Measurements from ENCODE around the gene PDE6B.
A peak's percentile ranks its signal among the peaks of the same experiment; 100 is the strongest.

PDE6B gene

DNA sequence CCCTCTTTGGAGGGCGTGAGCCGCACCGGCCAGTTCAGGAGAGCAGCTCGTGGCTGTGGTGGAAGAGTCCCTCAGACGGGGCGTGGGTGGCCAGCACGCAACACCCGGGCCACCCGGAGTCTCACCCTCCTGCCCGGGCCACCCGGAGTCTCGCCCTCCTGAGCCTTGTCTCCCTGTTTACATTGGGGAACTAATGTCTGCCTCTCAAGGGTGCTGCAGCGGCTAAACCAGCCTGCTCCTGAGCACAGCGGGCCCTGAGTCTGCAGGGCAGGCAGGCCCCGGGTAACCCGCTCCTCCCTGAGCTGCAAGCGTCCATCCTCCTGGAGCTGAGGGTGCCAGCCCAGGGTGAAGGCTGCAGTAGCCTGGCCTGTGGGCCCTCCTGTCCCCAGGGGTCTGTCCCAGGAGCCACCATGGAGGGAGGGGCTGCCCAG, 3.0 kb downstream of the PDE6B start:
- H3K27me3 ChIP-seq (ENCODE audit: insufficient read depth, low read depth, severe bottlenecking) = no peaks in the 10 kb centered on the region
- peaks cover 28% of the 10 kb centered on the region for H3K36me3 ChIP-seq
- DNase-seq = no peak
- no peak overlapping the region for H3K4me3 ChIP-seq (ENCODE audit: low read depth, low read length)
- TF ChIP-seq, protein P1, sequence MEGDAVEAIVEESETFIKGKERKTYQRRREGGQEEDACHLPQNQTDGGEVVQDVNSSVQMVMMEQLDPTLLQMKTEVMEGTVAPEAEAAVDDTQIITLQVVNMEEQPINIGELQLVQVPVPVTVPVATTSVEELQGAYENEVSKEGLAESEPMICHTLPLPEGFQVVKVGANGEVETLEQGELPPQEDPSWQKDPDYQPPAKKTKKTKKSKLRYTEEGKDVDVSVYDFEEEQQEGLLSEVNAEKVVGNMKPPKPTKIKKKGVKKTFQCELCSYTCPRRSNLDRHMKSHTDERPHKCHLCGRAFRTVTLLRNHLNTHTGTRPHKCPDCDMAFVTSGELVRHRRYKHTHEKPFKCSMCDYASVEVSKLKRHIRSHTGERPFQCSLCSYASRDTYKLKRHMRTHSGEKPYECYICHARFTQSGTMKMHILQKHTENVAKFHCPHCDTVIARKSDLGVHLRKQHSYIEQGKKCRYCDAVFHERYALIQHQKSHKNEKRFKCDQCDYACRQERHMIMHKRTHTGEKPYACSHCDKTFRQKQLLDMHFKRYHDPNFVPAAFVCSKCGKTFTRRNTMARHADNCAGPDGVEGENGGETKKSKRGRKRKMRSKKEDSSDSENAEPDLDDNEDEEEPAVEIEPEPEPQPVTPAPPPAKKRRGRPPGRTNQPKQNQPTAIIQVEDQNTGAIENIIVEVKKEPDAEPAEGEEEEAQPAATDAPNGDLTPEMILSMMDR (IDR thresholded peaks at IDR 0.05; ENCODE audit: low read depth, low read length) = no peak
- peaks cover 7% of the 10 kb centered on the region for H3K9me3 ChIP-seq (ENCODE audit: severe bottlenecking)
- peak overlapping the region; percentile 89 for H3K27ac ChIP-seq

DNA sequence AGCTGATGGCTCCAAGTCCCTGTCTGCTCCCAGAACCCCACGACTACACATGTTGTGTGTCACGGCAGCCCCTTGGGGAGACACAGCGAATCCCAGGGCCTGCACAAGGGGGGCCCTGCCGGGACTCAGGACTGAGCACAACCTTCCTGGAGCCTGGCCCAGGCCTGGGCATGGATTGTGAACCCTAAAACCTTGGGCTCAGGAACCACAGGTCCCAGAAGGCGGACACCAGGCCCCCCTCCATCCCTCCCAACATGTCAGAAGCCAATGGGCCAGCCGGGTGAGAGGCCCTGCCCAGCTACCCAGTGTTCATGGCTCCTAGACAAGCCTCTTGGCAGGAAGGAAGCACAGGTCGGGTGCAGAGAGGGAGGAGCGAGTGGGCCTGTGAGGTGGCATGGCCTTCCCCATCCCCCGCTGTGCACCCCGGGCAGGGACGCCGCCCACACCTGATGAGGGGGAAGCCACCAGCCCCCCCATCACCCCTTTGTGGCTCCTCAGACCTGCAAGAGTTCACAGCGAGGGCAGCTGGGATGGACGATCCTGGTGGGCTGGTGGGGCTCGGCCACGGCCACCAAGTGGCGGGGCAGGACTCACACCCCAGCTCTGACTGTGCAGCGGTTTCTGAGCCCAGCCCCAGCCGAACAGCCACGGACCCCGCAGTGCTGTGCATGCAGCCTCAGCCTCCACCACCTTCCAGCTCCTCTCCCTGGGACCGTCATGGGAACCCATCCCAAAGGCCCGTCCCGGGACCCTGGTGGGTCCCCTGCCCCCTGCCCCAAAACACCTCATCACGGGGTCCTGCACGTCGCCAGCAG, 3.7 kb downstream of the PDE6B start:
- no peak for DNase-seq
- no peaks in the 10 kb centered on the region for H3K27me3 ChIP-seq (ENCODE audit: insufficient read depth, low read depth, severe bottlenecking)
- H3K36me3 ChIP-seq = peaks cover 28% of the 10 kb centered on the region
- H3K27ac ChIP-seq = peak overlapping the region; percentile 89
- H3K9me3 ChIP-seq (ENCODE audit: severe bottlenecking) = peaks cover 7% of the 10 kb centered on the region
- no peak overlapping the region for H3K4me3 ChIP-seq (ENCODE audit: low read depth, low read length)
- TF ChIP-seq, protein P1 (IDR thresholded peaks at IDR 0.05; ENCODE audit: low read depth, low read length) = no peak

DNA sequence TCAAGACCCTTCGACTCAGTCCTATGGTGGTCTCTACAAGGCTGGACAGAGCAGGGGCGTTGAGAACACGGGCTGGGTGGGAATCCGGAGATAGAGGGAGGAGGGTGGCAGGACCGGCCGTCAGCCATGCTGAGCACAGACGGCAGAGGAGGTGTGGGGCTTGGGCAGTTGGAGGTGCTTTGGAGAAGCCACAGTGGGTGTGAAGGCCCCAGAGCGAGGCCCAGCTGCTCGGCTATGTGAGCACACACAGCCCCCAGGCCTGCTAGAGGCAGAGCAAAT, 4.2 kb downstream of the PDE6B start:
- H3K9me3 ChIP-seq (ENCODE audit: severe bottlenecking) = peaks cover 7% of the 10 kb centered on the region
- DNase-seq = no peak
- no peak overlapping the region for H3K4me3 ChIP-seq (ENCODE audit: low read depth, low read length)
- H3K27me3 ChIP-seq (ENCODE audit: insufficient read depth, low read depth, severe bottlenecking) = no peaks in the 10 kb centered on the region
- H3K36me3 ChIP-seq = peaks cover 28% of the 10 kb centered on the region
- H3K27ac ChIP-seq = peak overlapping the region; percentile 89
- TF ChIP-seq, protein P1 (IDR thresholded peaks at IDR 0.05; ENCODE audit: low read depth, low read length) = no peak

DNA sequence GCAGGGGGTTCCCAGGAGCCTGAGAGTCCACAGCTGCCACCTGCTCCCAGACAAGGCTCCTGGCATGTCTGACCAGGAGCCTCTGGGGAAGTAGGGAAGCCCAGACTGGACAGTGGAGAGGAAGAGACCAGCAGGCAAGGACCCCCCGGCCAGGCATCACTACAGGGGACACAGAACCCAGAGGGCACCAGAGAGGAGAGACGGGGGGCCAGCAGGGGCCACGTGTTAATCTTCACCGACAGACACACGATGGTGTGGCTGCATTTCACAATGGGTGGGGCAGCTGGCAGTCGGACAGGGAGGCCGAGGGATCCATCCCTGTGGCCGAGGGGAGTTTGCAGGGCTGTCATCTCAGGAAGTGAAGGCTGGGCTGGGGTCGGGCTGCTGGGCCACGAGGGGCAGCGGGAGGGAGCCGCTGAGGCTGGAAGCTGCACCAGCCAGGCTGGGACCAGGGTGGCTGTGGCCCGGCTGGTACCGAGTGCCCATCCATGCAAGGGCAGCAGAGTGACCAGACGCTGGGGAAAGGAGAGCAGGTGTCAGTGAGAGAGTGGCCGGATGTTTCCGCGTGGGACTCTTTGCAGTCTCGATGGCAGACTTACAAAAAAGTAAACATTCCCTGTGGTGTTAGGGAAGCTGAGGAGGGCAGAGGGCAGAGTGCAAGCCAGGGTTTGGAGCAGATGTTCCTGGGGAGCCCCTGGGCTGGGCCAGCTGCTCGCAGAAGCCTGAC, 4.7 kb downstream of the PDE6B start:
- peak overlapping the region; percentile 89 for H3K27ac ChIP-seq
- TF ChIP-seq, protein P1 (IDR thresholded peaks at IDR 0.05; ENCODE audit: low read depth, low read length) = no peak
- no peak for DNase-seq
- no peak overlapping the region for H3K4me3 ChIP-seq (ENCODE audit: low read depth, low read length)
- peaks cover 7% of the 10 kb centered on the region for H3K9me3 ChIP-seq (ENCODE audit: severe bottlenecking)
- H3K36me3 ChIP-seq = peaks cover 28% of the 10 kb centered on the region
- no peaks in the 10 kb centered on the region for H3K27me3 ChIP-seq (ENCODE audit: insufficient read depth, low read depth, severe bottlenecking)

DNA sequence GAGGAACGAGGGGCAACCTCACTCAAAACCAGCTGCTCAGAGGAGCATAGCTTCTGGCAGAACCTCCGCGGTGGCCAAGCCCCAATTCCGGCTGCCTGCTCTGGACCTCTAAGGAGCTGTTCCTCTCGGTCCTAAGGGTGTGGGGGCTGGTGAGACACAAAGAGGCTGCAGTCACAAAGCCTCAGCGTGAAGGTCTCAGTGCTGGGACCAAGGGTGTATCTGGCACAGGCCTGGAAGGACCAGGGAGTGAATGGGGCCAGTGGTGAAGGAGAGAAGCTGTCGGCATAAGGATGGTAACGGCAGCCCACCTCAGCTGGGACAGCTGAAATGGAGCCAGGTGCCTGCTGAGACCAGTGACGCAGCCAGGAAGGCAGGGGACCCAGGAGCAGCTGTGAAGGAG, 5.3 kb downstream of the PDE6B start:
- DNase-seq = no peak
- Histone ChIP-seq H3K27me3 (ENCODE audit: insufficient read depth, low read depth, severe bottlenecking) (no peaks in the 10 kb centered on the region), H3K9me3 (ENCODE audit: severe bottlenecking) (peaks cover 7% of the 10 kb centered on the region), H3K27ac (peak overlapping the region; percentile 24; the same call in 1 of the 2 replicates), H3K4me3 (ENCODE audit: low read depth, low read length) (no peak overlapping the region), H3K36me3 (peaks cover 28% of the 10 kb centered on the region)
- TF ChIP-seq, protein P1 (IDR thresholded peaks at IDR 0.05; ENCODE audit: low read depth, low read length) = no peak
